Esophagus squamous epithelium (tissue), 5 donors: Measurements from ENCODE around the gene ZC3H8. TPM values are rescaled to one million over a fixed set of nuclear protein-coding genes. Genes with fewer than 3 reads are reported as not detected.

Source experiments
- DNase-seq: peaks from one replicate; lab custom pipeline; 2025; lab: John Stamatoyannopoulos, UW
- H3K27ac ChIP-seq, 4 donors: fragments of 200-600 bp; sonication (generic); one replicate each; pipeline ENCODE4 v1.5.1; 2016 to 2019; ENCODE audit warnings: mild to moderate bottlenecking in 1 of 4
- H3K27me3 ChIP-seq, 4 donors: fragments of 200-600 bp; sonication (generic); 1 replicate in 3 of 4; 2 replicates in 1 of 4; pipeline versions ENCODE4 v1.5.1 to v1.6.0; 2017 to 2021; ENCODE audit warnings: antibody characterized with exemption in 1 of 4
- H3K36me3 ChIP-seq, 3 donors: fragments of 200-600 bp; sonication (generic); one replicate each; pipeline ENCODE4 v1.5.1; 2016 to 2019
- H3K4me1 ChIP-seq, 3 donors: fragments of 200-600 bp; sonication (generic); one replicate each; pipeline ENCODE4 v1.5.1; 2017 to 2019
- H3K4me3 ChIP-seq, 4 donors: fragments of 200-600 bp; sonication (generic); 1 replicate in 3 of 4; 2 replicates in 1 of 4; pipeline ENCODE4 v1.5.1; 2016 to 2019; ENCODE audit warnings: mild to moderate bottlenecking in 2 of 4, moderate library complexity in 1 of 4
- H3K9me3 ChIP-seq, 3 donors: fragments of 200-600 bp; sonication (generic); one replicate each; pipeline ENCODE4 v1.5.1; 2016 to 2019
- POLR2A ChIP-seq, 4 donors: fragments of 450-650 bp; IDR thresholded peaks; one replicate each; pipeline ENCODE4 v1.6.1; 2017; ENCODE audit warnings: antibody characterized with exemption in 4 of 4, mild to moderate bottlenecking in 4 of 4, moderate library complexity in 3 of 4
- WGBS, 2 donors: methylation state at CpG; one replicate each; pipeline ENCODE4 v1.1.5; 2018; 5-methylcytosine and 5-hydroxymethylcytosine counted together
- intact Hi-C: fragments of 100-400 bp; cut with DNase I; formaldehyde crosslinking; loops from one replicate; pipeline ENCODE4 v1.15.0; 2022
- total RNA-seq, 4 donors: library from RNA; depleted of rRNA; stranded (reverse); fragments of >200 nt; gene quantifications; one replicate each; pipeline ENCODE4 v1.1.0, GENCODE V29; 2016
- TF ChIP-seq, protein P1 (sequence below), 6 experiments: fragments of 450-650 bp in 4 of 6; fragments of 200-600 bp in 2 of 6; sonication (generic) in 2 of 6; IDR thresholded peaks; one replicate each; pipeline ENCODE4 v1.5.1; 2016 to 2019; ENCODE audit warnings: antibody characterized with exemption in 6 of 6, mild to moderate bottlenecking in 4 of 6, moderate library complexity in 4 of 6
- donor health status: DM: yes; HTN: yes; CAD: no.

The ZC3H8 gene
- total RNA-seq, 4 donors from 2014 or later = 6.0 to 60.1 (median 37.1) TPM

DNA sequence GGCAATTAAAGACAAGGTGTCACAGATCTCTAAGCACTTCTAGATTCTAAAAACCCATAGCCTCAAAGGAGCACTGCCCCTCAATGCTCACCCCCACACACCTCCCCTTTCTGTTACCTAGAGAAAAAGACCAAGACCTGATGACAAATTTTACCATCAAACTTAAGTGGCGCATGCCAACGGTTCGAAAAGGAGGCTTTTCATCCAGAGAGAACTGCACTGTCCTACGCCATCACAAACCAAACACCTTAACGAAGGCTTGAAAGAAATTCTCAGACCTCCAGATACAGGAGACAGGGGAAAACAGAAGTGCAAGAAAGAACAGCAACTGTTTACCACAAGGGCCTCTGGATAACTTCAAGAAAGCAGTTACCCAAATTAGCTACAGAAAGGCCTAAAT, 18.5 kb upstream of the ZC3H8 start:
- Histone ChIP-seq H3K4me1 (peaks cover 0 to 27% (median 0%) of the 10 kb centered on the region in 3 donors), H3K9me3 (no peaks in the 10 kb centered on the region), H3K27me3 (no peaks in the 10 kb centered on the region), H3K27ac (no peak overlapping the region), H3K36me3 (no peaks in the 10 kb centered on the region), H3K4me3 (no peak overlapping the region)
- WGBS, 2 donors = 92 to 100% methylated on average over 4 of the region's 5 CpGs
- no peak for TF ChIP-seq POLR2A (IDR thresholded peaks at IDR 0.05)
- TF ChIP-seq, protein P1, sequence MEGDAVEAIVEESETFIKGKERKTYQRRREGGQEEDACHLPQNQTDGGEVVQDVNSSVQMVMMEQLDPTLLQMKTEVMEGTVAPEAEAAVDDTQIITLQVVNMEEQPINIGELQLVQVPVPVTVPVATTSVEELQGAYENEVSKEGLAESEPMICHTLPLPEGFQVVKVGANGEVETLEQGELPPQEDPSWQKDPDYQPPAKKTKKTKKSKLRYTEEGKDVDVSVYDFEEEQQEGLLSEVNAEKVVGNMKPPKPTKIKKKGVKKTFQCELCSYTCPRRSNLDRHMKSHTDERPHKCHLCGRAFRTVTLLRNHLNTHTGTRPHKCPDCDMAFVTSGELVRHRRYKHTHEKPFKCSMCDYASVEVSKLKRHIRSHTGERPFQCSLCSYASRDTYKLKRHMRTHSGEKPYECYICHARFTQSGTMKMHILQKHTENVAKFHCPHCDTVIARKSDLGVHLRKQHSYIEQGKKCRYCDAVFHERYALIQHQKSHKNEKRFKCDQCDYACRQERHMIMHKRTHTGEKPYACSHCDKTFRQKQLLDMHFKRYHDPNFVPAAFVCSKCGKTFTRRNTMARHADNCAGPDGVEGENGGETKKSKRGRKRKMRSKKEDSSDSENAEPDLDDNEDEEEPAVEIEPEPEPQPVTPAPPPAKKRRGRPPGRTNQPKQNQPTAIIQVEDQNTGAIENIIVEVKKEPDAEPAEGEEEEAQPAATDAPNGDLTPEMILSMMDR (IDR thresholded peaks at IDR 0.05) = no peak
- intact Hi-C loops = no loop called here
- no peak for DNase-seq

DNA sequence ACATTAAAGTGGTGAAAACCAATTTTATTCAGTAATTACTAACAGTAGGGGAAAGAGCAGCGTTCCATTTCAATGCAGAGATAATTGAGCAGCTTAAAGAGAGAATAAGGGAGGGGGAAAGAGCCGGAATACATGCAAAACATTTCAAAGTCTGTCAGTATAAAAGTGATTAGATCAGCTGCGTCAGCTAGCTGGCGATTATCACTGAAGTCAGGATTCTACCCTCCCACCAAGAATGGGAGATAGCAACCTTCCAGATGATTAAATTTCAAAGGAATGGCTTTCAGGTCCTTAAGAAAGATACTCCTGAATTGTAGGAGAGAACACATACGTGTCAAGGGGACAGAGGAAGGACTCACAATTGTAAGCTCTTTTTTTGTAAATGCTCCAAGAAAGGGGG, 17.8 kb upstream of the ZC3H8 start:
- intact Hi-C loops = no loop called here
- Histone ChIP-seq H3K27ac (no peak overlapping the region), H3K4me3 (no peak overlapping the region), H3K4me1 (peaks cover 0 to 21% (median 0%) of the 10 kb centered on the region in 3 donors), H3K9me3 (no peaks in the 10 kb centered on the region), H3K27me3 (no peaks in the 10 kb centered on the region), H3K36me3 (no peaks in the 10 kb centered on the region)
- TF ChIP-seq, protein P1 (IDR thresholded peaks at IDR 0.05) = no peak
- TF ChIP-seq POLR2A (IDR thresholded peaks at IDR 0.05) = no peak
- no peak for DNase-seq
- WGBS, 2 donors = 82 to 89% methylated on average over 5 of the region's 5 CpGs

DNA sequence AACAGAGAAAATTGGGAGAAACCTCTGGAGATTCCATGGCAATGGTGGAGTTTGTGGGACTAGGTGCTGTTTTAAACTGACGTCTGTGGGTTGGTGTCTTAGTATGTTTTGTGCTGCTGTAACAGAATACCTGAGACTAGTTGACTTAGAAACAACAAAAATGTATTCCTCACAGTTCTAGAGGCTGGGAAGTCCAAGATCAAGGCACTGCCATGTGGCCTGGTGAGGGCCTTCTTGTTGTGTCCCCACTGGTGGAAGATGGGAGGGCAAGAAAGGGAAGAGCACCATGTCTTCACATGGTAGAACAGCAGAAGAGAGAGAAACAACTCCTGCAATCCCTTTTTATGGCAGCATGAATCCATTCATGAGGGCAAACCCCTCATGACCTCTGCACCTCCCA, 13.7 kb upstream of the ZC3H8 start:
- Histone ChIP-seq H3K27ac (no peak overlapping the region), H3K4me3 (no peak overlapping the region), H3K27me3 (no peaks in the 10 kb centered on the region), H3K4me1 (no peaks in the 10 kb centered on the region), H3K9me3 (no peaks in the 10 kb centered on the region), H3K36me3 (no peaks in the 10 kb centered on the region)
- no peak for DNase-seq
- intact Hi-C loops = no loop called here
- TF ChIP-seq, protein P1 (IDR thresholded peaks at IDR 0.05) = no peak
- no peak for TF ChIP-seq POLR2A (IDR thresholded peaks at IDR 0.05)
- 88 to 89% methylated on average over 1 of the region's 1 CpG for WGBS, 2 donors

DNA sequence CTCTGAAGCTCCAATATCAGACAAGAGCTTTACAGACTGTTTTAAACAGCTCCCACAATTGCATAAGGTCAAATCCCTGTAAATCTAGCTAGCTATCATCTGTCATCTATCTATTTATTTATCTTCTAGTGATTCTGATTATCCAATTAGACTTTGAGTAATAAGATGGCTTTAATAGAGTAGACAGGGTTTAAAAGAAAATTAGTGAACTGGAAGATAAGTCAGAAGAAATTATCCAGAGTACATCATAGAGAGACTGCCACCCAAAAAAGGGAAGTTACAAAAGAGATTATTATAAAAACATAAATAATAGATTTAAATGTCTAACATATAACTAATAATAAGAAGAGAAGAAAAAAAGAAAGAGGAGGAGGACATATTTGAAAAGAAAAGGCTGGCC, 8.0 kb upstream of the ZC3H8 start:
- no peak overlapping the region for H3K4me3 ChIP-seq
- intact Hi-C loops = no loop called here
- H3K4me1 ChIP-seq = peaks cover 0 to 10% (median 3%) of the 10 kb centered on the region in 3 donors
- H3K27me3 ChIP-seq = no peaks in the 10 kb centered on the region
- no peak for DNase-seq
- TF ChIP-seq, protein P1 (IDR thresholded peaks at IDR 0.05) = no peak
- TF ChIP-seq POLR2A (IDR thresholded peaks at IDR 0.05) = no peak
- no peaks in the 10 kb centered on the region for H3K9me3 ChIP-seq
- no peaks in the 10 kb centered on the region for H3K36me3 ChIP-seq
- no peak overlapping the region for H3K27ac ChIP-seq

DNA sequence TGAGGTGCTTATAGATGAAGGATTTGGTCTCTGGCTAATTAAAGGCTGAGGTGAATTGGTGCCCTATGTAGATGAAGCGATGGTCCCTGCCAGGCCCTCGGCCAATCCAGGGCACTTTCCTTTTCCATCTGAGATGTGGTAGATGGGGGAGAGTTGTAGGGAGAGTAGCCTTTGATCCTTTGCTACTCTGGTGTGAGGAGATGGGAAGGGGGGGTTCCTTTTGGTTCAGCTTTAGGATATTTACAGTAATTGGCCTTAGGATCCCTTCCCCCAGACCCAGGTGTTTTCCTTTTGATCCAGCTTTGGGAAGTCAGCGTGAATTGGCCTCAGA, 5.4 kb upstream of the ZC3H8 start:
- H3K27ac ChIP-seq = no peak overlapping the region
- TF ChIP-seq, protein P1 (IDR thresholded peaks at IDR 0.05) = no peak
- no peak for TF ChIP-seq POLR2A (IDR thresholded peaks at IDR 0.05)
- H3K36me3 ChIP-seq = no peaks in the 10 kb centered on the region
- 90 to 100% methylated on average over 3 of the region's 3 CpGs for WGBS, 2 donors
- no peak overlapping the region for H3K4me3 ChIP-seq
- H3K9me3 ChIP-seq = no peaks in the 10 kb centered on the region
- no peak for DNase-seq
- intact Hi-C loops = no loop called here
- H3K4me1 ChIP-seq = peaks cover 0 to 13% (median 7%) of the 10 kb centered on the region in 3 donors
- H3K27me3 ChIP-seq = no peaks in the 10 kb centered on the region
